Dendritic cell treated with granulocyte-macrophage colony-stimulating factor and Interleukin-4, amounts not matched to agents 40 ng/mL and 50 ng/mL, for 4 days (primary cell): ENCODE results near the gene GTPBP8.
A peak's percentile ranks its signal among the peaks of the same experiment; 100 is the strongest.

Experiments used
- H3K27ac Mint-ChIP-seq: one replicate; pipeline ENCODE4 v1.8.0; 2022; ENCODE audit warnings: mild to moderate bottlenecking, mixed read lengths
- H3K27me3 Mint-ChIP-seq: one replicate; pipeline ENCODE4 v1.8.0; 2022; ENCODE audit warnings: mild to moderate bottlenecking, mixed read lengths
- H3K36me3 Mint-ChIP-seq: one replicate; pipeline ENCODE4 v1.8.0; 2022; ENCODE audit warnings: low read depth, mixed read lengths
- H3K4me1 Mint-ChIP-seq: one replicate; pipeline ENCODE4 v1.8.0; 2022; ENCODE audit warnings: low read depth, mixed read lengths
- H3K4me3 Mint-ChIP-seq: one replicate; pipeline ENCODE4 v1.8.0; 2022; ENCODE audit warnings: mild to moderate bottlenecking, moderate library complexity, mixed read lengths
- H3K9me3 Mint-ChIP-seq: one replicate; pipeline ENCODE4 v1.8.0; 2022; ENCODE audit warnings: mixed read lengths
- intact Hi-C: fragments of 100-400 bp; cut with micrococcal nuclease; formaldehyde crosslinking; loops from one replicate; pipeline ENCODE4 v1.15.0; 2022

Gene GTPBP8

DNA sequence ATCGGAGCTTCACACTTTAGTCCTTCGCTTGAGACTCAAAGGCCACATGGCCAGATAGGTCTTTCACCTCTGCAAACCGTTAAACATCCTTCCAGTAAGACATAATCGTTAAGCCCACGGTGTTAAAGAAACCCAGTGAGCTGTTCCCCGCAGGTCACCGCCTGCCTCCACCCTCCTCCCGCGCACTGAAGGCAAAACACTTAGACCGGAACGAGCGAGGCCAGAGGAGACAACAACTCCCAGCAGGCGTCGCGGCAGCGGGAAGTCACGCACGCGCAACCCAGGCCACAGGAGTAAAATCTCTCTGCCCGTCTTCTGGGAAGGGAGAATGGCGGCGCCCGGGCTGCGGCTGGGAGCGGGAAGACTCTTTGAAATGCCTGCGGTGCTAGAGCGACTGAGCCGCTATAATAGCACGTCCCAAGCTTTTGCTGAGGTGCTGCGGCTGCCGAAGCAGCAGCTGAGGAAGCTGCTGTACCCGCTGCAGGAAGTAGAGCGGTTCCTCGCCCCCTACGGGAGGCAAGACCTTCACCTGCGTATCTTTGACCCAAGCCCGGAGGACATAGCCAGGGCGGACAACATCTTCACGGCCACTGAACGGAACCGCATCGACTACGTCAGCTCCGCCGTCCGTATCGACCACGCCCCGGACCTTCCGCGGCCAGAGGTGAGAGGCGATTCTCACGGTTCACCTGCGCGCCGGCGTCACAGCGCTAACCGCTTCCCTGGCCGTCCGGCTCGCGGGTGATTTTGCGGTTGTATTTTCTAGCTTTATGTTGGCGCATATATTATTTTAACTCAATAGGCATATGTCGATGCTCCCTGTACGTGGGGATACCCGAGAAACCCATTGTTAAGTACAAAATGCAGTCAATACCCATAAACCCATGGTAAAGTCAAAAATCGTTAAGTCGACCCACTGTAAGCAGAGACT is at the start of gene GTPBP8:
GTPBP8 (plus strand) TSS at position 313 of the 931 bp plus-strand sequence; CDS start at position 329, 16 bp downstream.
- Mint-ChIP-seq H3K4me3 (peak within 1 kb of the TSS; percentile 88), H3K36me3 (peaks cover 26% of the 10 kb centered on the region), H3K27me3 (no peaks in the 10 kb centered on the region), H3K4me1 (peaks cover 23% of the 10 kb centered on the region), H3K9me3 (no peaks in the 10 kb centered on the region), H3K27ac (peak within 1 kb of the TSS; percentile 96)
- intact Hi-C loops: no loop called here

DNA sequence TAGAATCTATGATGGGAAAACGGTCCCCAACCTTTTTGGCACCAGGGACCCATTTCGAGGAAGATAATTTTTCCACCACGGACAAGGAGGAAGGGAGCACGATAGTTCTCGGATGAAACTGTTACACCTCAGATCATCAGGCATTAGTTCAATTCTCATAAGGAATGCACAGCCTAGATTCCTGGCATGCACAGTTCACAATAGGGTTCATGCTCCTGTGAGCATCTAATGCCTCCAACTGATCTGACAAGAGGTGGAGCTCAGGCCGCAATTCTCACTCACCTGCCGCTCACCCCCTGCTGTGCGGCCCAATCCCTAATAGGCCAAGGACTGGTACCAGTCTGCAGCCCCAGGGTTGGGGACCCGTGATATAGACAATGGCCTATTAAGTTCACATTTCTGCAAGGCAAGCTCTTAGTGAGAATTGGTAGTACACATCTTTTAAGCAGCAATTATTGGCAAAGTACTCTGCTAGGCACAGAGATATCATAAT is 42.4 kb upstream of the GTPBP8 start:
- Mint-ChIP-seq H3K4me3 (no peak overlapping the region), H3K27ac (no peak overlapping the region), H3K9me3 (peaks cover 10% of the 10 kb centered on the region), H3K27me3 (no peaks in the 10 kb centered on the region), H3K36me3 (peaks cover 75% of the 10 kb centered on the region), H3K4me1 (peaks cover 48% of the 10 kb centered on the region)
- intact Hi-C loops: no loop called here

DNA sequence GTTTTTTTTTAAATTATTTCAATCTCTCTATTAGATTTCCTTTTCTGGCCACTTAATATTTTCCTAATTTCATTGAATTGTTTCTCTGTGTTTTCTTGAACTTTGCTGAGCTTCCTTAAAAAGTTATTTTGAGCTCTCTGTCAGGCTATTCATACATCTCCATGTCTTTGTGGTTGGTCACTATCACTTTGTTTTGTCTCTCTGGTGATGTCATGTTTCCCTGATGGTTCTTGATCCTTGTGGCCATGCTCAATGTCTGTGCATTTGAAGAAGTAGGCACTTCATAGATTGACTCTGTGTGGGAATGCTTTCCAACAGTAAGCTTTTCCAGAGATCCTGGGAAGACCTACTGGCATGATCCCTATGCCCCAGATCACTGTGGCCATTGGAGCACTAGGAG is 34.4 kb upstream of the GTPBP8 start:
- peaks cover 35% of the 10 kb centered on the region for H3K4me1 Mint-ChIP-seq
- peak overlapping the region; percentile 2 for H3K27ac Mint-ChIP-seq
- intact Hi-C loops: no loop called here
- H3K27me3 Mint-ChIP-seq: no peaks in the 10 kb centered on the region
- no peak overlapping the region for H3K4me3 Mint-ChIP-seq
- peaks cover 59% of the 10 kb centered on the region for H3K36me3 Mint-ChIP-seq
- peaks cover 12% of the 10 kb centered on the region for H3K9me3 Mint-ChIP-seq

DNA sequence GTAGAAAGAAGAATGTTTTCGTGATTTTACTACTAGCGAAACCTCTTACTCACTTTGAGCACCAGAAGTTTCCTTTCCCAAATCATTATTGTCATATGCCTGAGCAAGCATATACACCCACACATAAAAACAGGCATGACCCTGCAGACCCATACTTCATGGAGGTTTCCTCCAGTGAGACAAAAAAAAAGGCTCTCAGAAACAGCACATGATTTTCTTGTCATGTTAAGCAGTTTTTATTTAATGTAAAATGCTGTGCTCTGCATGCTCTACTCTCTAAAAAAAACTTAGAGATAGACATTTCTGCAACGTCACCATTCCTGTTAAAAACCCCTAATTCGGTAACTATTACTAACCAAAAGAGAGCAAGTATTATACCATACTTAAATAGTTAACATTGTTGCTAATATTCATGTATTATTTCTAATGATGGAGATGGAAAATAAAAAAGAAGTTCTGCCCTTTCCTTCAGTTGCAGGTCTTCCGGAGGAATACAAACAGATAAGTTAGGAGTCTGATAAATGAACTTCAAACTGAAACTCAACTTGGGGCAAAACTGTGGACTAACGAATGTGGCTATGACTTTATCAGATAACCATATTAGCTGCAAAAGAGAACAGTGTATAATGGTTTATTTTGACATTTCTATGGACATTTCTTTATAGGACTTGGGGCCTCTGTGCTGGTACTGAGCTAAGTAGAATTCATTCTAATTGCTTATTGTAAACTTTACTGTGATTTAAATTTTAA is 31.8 kb upstream of the GTPBP8 start:
- Mint-ChIP-seq H3K27ac (peak overlapping the region; percentile 79), H3K4me3 (peak overlapping the region; percentile 61), H3K36me3 (peaks cover 73% of the 10 kb centered on the region), H3K4me1 (peaks cover 45% of the 10 kb centered on the region), H3K9me3 (peaks cover 25% of the 10 kb centered on the region), H3K27me3 (no peaks in the 10 kb centered on the region)
- intact Hi-C loops: no loop called here

DNA sequence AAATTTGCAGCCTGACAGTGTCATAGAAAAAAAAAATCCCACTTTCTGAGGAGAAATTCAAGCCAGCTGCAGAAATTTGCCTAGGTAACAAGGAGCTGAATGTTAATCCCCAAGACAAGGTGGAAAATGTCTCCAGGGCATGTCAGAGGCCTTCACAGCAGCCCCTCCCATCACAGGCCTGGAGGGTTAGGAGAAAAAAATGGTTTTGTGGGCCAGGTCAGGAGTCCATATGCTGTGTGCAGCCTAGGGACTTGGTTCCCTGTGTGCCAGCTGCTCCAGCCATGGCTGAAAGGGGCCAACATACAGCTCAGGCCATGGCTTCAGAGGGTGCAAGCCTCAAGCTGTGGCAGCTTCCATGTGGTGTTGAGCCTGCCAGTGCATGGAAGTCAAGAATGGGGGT is 27.1 kb upstream of the GTPBP8 start:
- Mint-ChIP-seq H3K4me1 (peaks cover 65% of the 10 kb centered on the region), H3K27me3 (no peaks in the 10 kb centered on the region), H3K9me3 (peaks cover 26% of the 10 kb centered on the region), H3K36me3 (peaks cover 75% of the 10 kb centered on the region), H3K4me3 (no peak overlapping the region), H3K27ac (no peak overlapping the region)
- intact Hi-C loops: no loop called here

DNA sequence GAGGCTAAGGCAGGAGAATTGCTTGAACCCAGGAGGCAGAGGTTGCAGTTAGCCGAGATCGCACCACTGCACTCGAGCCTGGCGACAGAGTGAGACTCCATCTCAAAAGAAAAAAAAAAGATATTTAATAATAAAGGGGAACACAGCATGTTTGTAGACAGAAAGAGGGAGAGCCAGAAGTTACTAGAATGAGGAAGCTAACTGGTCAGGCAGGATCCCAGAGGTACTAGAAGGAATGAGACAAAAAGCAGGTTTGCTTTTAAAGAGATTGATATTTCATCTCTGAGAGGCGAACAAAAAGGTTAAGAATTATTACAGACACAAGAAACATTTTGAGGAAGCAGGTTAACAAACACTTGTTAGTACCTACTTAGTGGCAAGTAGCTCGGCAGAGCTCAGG is 25.1 kb upstream of the GTPBP8 start:
- H3K27ac Mint-ChIP-seq: peak overlapping the region; percentile 89
- peaks cover 83% of the 10 kb centered on the region for H3K4me1 Mint-ChIP-seq
- intact Hi-C loops: loop anchor here (5.0 kb wide), 2 partner anchors 33 to 148 kb away; no protein-coding TSS in a partner anchor
- H3K27me3 Mint-ChIP-seq: no peaks in the 10 kb centered on the region
- peaks cover 95% of the 10 kb centered on the region for H3K36me3 Mint-ChIP-seq
- peaks cover 26% of the 10 kb centered on the region for H3K9me3 Mint-ChIP-seq
- H3K4me3 Mint-ChIP-seq: peak overlapping the region; percentile 50

DNA sequence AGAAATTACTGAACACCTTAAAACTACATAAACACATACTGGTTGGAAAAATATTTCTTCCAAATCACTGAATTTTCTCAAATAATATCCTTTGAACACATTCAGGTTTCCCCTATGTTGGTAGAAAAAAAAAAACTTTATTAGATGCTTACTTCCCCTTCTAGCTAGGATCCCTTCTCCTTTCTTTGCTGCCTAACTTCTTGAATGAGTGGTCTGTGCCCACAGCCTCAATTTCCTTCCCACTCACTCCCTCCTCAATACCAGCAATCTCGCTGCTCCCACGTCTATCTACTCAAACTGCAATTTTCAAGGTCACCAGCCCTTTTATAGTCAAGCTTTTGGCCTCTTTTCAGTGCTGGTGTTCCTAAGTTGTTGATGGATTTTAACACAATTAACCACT is 24.2 kb upstream of the GTPBP8 start:
- Mint-ChIP-seq H3K27me3 (no peaks in the 10 kb centered on the region), H3K9me3 (peaks cover 26% of the 10 kb centered on the region), H3K4me1 (peaks cover 90% of the 10 kb centered on the region), H3K4me3 (peak overlapping the region; percentile 74), H3K27ac (peak overlapping the region; percentile 89), H3K36me3 (peaks cover 100% of the 10 kb centered on the region)
- intact Hi-C loops: loop anchor here (5.0 kb wide), 2 partner anchors 34 to 149 kb away; no protein-coding TSS in a partner anchor

DNA sequence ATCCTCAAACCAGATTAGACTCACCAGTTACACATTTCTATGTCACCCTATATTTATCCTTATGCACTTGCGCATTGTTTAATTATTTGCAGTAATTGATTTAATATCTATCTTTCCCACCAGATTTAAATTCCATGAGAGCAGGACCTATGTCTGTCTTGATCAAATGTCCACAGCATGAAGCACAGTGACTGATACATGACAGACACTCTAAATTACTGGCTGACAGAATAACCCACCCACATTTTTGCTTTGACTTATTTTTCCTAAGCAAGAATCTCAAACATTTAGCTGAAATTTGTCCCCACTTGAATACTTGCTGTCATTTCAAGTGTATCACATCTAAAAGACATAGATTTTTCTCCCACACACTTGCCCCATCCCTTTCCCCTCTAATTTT is 23.4 kb upstream of the GTPBP8 start:
- intact Hi-C loops: loop anchor here (5.0 kb wide), 2 partner anchors 35 to 150 kb away; no protein-coding TSS in a partner anchor
- peaks cover 100% of the 10 kb centered on the region for H3K36me3 Mint-ChIP-seq
- H3K27ac Mint-ChIP-seq: peak overlapping the region; percentile 89
- H3K4me3 Mint-ChIP-seq: peak overlapping the region; percentile 74
- H3K4me1 Mint-ChIP-seq: peaks cover 87% of the 10 kb centered on the region
- peaks cover 26% of the 10 kb centered on the region for H3K9me3 Mint-ChIP-seq
- no peaks in the 10 kb centered on the region for H3K27me3 Mint-ChIP-seq

DNA sequence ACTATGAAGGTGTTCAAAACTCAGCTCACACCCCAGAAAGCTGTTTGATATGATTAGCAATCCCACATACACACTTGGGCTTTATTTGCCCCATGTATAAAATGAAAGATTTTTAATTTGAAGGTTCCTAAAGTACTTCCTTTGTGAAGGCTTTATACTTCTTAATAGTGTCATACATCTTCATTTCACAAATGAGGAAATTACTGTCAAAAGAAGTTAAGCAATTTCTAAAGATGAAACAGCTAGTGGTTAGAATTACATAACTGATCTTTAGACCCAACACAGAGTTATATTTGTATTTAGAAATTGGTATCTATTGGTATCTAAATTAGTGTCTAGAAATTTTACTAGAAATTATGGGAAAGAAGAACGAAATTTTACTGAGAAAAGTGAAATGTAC is 23.0 kb upstream of the GTPBP8 start:
- H3K36me3 Mint-ChIP-seq: peaks cover 100% of the 10 kb centered on the region
- peak overlapping the region; percentile 89 for H3K27ac Mint-ChIP-seq
- H3K9me3 Mint-ChIP-seq: peaks cover 23% of the 10 kb centered on the region
- intact Hi-C loops: loop anchor here (2.0 to 5.0 kb wide), 3 partner anchors 36 to 325 kb away; no protein-coding TSS in a partner anchor
- H3K4me1 Mint-ChIP-seq: peaks cover 86% of the 10 kb centered on the region
- H3K27me3 Mint-ChIP-seq: no peaks in the 10 kb centered on the region
- peak overlapping the region; percentile 74 for H3K4me3 Mint-ChIP-seq

DNA sequence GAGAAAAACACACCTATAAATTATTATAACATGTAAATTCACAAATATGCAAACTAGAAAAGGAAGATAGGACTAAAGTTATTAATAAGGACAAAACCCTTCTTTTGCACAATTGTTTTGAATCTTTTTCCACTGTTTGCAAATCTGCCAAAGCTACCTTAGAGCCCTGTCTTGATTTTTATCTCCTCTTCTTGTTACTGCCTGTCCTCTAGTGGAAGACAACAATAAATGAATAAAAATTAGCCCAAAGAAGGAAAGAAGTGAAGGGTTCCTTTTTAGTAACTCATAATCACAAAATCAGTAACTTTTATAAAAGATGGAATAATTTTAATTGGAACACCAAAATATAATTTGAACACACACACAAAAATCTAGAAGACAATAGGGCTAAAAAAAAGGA is 18.6 kb upstream of the GTPBP8 start:
- H3K9me3 Mint-ChIP-seq: no peaks in the 10 kb centered on the region
- H3K36me3 Mint-ChIP-seq: peaks cover 79% of the 10 kb centered on the region
- H3K27me3 Mint-ChIP-seq: no peaks in the 10 kb centered on the region
- H3K4me3 Mint-ChIP-seq: peak overlapping the region; percentile 79
- H3K27ac Mint-ChIP-seq: peak overlapping the region; percentile 99
- intact Hi-C loops: no loop called here
- H3K4me1 Mint-ChIP-seq: peaks cover 64% of the 10 kb centered on the region

DNA sequence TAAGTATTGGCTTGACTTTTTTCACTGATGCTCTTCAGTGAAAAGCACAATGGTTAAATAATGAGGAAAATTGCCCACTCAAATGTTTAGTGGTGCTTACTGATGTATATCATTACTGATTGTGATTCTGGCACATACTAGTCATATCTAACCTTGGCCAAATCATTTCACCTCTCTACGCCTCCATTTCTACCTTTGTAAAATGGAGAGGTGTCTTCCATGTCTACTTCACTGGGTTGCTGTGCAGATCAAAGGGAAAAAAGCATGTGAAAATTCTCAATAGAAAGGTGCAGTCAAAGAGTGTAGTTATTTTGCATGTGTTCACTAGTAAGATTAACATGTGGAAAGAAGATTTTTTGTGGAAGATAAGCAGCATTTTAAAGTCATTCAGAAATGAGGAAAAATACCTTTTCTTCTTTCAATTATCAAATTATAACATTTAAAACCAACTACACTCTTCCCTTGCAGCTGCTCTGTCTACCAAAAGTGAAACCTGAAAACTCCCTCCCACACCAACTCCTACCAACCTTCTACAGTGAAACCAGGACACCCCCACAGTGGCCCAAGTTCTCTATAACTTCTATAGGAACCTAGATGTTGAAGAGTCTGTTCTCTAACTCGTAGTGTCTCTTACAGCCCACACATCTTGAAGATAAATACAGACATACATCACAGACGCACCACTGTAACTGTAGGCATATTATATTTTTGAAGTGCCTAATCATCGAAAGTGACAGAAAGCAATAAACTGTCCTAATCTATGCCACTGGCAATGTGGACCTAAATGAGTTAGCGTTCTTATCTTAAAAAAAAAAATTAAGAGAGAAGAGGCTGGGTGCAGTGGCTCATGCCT is 17.2 kb upstream of the GTPBP8 start:
- Mint-ChIP-seq H3K4me3 (peak overlapping the region; percentile 79), H3K36me3 (peaks cover 65% of the 10 kb centered on the region), H3K27me3 (no peaks in the 10 kb centered on the region), H3K4me1 (peaks cover 67% of the 10 kb centered on the region), H3K9me3 (no peaks in the 10 kb centered on the region), H3K27ac (peak overlapping the region; percentile 99)
- intact Hi-C loops: no loop called here

DNA sequence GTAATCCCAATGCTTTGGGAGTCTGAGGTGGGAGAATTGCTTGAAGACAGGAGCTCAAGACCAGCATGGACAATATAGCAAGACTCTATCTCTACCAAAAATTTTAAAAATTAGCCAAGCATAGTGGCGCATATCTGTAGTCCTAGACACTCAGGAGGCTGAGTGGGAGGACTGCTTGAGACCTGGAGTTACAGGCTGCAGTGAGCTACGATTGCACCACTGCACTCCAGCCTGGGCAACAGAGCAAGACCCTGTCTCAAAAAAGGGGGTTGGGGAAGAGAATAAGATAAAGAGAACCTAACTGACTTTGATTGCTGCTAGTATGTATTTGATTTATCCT is 16.6 kb upstream of the GTPBP8 start:
- no peaks in the 10 kb centered on the region for H3K9me3 Mint-ChIP-seq
- peak overlapping the region; percentile 99 for H3K27ac Mint-ChIP-seq
- intact Hi-C loops: no loop called here
- H3K4me3 Mint-ChIP-seq: peak overlapping the region; percentile 79
- H3K27me3 Mint-ChIP-seq: no peaks in the 10 kb centered on the region
- H3K4me1 Mint-ChIP-seq: peaks cover 65% of the 10 kb centered on the region
- peaks cover 59% of the 10 kb centered on the region for H3K36me3 Mint-ChIP-seq

DNA sequence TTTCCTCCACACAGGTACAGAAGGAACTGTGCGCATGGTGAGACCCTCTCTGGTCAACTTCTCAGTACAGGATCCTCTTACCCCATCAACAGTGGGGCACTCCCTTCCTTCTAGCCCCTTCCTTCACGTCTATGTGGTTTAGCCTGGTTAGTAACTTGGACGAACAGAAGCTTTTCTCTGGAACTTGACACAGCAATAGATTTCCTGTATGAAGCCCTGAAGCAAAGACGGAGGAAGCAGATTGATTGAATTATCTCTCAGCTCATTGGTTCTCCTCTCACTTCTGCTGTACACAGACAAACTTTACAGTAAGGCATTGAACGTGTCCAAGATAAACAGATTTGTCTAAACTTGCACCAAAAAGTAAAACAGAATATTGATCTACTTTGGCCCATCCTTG is 15.9 kb upstream of the GTPBP8 start, which contains the start of gene CD200R1:
CD200R1 (minus strand) TSS at position 210 of the 400 bp plus-strand sequence. CDS start 246 bp downstream, outside the sequence.
- intact Hi-C loops: loop anchor here (5.0 kb wide), 1 partner anchor 163 kb away; no protein-coding TSS in a partner anchor
- Mint-ChIP-seq H3K27ac (peak within 1 kb of the TSS; percentile 99), H3K4me3 (peak within 1 kb of the TSS; percentile 79), H3K27me3 (no peaks in the 10 kb centered on the region), H3K36me3 (peaks cover 52% of the 10 kb centered on the region), H3K9me3 (no peaks in the 10 kb centered on the region), H3K4me1 (peaks cover 61% of the 10 kb centered on the region)
